ENCODE results near the gene RGPD8. TPM values are rescaled to one million over a fixed set of nuclear protein-coding genes. Genes with fewer than 3 reads are reported as not detected.
"Not testable (repeated sequence)": the region's sequence is repeated elsewhere in the genome, so short reads cannot be mapped to it uniquely, and the experiment has no call there.

Gene RGPD8
- total RNA-seq: 10 to 100 TPM; 30.3 to 53.3 TPM

DNA sequence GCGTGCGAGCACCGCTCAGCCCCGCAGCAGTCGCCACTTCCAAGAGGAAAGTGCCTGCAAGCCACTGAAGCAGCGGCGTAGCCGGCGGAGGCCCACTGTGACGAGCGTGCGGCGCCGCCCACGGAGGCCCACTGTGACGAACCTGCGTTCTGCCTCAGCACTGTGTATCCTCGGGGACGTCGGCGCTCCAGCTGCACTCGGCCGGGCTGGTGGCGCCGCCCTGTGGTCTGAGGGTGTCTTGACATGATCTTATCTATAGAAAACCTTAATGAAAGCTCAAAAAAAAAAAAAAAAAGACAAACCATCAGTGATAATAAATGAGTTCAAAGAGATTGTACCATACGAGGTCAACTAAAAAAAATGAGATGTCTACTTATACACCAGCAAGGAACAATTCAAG lies at the start of gene RGPD8:
RGPD8 (minus strand) TSS at position 166 of the 400 bp plus-strand sequence. CDS start 192 bp downstream, outside the sequence.
- Histone ChIP-seq H3K27ac (peak within 1 kb of the TSS; percentile 78 to 93), H3K4me1 (ENCODE audit: control insufficient read depth in 1 of 2, low read depth in 2 of 2) (peaks cover 5 to 11% of the 10 kb centered on the region in 2 donors), H3K4me3 (peak within 1 kb of the TSS; percentile 88)
- not testable (repeated sequence) for H3K27me3 ChIP-seq (replicated peaks; ENCODE audit: insufficient read depth); H3K36me3 ChIP-seq; H3K9me3 ChIP-seq
- DNase-seq (ENCODE audit: low spot score) (peak; percentile 69), ATAC-seq (ENCODE audit: insufficient number of reproducible peaks, low FRiP score, low read depth) (peak; percentile 90)
- TF ChIP-seq, protein P1, sequence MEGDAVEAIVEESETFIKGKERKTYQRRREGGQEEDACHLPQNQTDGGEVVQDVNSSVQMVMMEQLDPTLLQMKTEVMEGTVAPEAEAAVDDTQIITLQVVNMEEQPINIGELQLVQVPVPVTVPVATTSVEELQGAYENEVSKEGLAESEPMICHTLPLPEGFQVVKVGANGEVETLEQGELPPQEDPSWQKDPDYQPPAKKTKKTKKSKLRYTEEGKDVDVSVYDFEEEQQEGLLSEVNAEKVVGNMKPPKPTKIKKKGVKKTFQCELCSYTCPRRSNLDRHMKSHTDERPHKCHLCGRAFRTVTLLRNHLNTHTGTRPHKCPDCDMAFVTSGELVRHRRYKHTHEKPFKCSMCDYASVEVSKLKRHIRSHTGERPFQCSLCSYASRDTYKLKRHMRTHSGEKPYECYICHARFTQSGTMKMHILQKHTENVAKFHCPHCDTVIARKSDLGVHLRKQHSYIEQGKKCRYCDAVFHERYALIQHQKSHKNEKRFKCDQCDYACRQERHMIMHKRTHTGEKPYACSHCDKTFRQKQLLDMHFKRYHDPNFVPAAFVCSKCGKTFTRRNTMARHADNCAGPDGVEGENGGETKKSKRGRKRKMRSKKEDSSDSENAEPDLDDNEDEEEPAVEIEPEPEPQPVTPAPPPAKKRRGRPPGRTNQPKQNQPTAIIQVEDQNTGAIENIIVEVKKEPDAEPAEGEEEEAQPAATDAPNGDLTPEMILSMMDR (IDR thresholded peaks at IDR 0.05): peak; percentile 53

DNA sequence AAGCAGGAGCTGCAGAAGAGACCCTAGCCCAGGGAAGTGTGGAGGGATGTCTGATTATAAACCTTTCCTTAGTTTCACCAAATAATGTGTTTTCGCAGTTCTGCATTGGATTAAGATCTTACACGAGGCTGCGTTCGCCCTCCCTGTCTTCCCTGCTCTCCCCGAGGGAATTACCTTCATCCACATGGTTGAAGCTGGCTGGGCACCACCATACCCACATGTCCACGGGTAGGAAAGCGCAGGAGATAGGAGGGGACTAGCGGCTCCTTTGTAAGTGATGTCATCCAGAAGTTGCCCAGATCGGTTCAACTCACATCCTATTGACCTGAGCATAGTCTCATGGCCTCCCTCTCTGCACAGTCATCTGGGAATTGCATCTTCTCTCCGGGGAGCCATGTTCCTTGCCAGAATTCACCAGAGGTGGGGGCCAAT lies 49.6 kb upstream of the RGPD8 start:
- TF ChIP-seq, protein P1 (IDR thresholded peaks at IDR 0.05): no peak
- H3K36me3 ChIP-seq: no peaks in the 10 kb centered on the region
- H3K4me1 ChIP-seq (ENCODE audit: control insufficient read depth in 1 of 2, low read depth in 2 of 2): peaks cover 10 to 24% of the 10 kb centered on the region in 2 donors
- no peak for DNase-seq (ENCODE audit: low spot score)
- H3K4me3 ChIP-seq: peak overlapping the region; percentile 76
- no peaks in the 10 kb centered on the region for H3K9me3 ChIP-seq
- H3K27me3 ChIP-seq (replicated peaks; ENCODE audit: insufficient read depth): no peaks in the 10 kb centered on the region
- ATAC-seq (ENCODE audit: insufficient number of reproducible peaks, low FRiP score, low read depth): no peak
- peak overlapping the region; percentile 78 to 81 for H3K27ac ChIP-seq

DNA sequence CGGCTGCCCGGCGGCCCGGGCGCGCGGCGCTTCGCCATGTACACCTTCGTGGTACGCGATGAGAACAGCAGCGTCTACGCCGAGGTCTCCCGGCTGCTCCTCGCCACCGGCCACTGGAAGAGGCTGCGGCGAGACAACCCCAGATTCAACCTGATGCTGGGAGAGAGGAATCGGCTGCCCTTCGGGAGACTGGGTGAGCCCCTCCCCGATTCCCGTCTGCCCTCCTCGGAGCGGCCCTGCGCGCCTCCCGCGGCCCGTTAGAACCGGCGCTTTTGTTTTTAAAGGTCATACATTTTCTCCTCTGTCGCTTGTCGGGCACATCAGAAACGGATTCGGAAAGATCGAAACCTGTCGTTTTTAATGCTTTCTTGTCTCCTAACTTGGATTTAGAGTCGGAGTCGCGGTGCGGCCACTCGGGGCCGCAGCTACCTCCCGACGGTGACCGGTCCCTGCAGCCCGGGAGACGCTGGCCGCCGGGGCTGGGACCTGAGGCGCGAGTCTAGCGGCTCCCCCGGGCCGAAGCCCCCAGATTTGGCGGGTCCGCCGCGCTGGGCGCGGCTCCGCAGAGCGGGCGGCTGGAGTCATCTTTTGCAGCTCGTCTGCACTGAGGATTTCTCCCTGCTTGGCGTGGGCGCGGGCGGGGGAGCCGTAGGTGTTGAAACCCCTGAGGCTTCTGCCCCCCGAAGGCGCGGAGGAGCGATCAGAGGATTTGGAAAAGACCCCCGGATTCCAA lies 49.0 kb upstream of the RGPD8 start:
- H3K27me3 ChIP-seq (replicated peaks; ENCODE audit: insufficient read depth): no peaks in the 10 kb centered on the region
- peak overlapping the region; percentile 78 to 81 for H3K27ac ChIP-seq
- no peak for ATAC-seq (ENCODE audit: insufficient number of reproducible peaks, low FRiP score, low read depth)
- DNase-seq (ENCODE audit: low spot score): no peak
- H3K9me3 ChIP-seq: no peaks in the 10 kb centered on the region
- H3K4me1 ChIP-seq (ENCODE audit: control insufficient read depth in 1 of 2, low read depth in 2 of 2): peaks cover 10 to 24% of the 10 kb centered on the region in 2 donors
- TF ChIP-seq, protein P1 (IDR thresholded peaks at IDR 0.05): no peak
- H3K36me3 ChIP-seq: no peaks in the 10 kb centered on the region
- peak overlapping the region; percentile 76 for H3K4me3 ChIP-seq

DNA sequence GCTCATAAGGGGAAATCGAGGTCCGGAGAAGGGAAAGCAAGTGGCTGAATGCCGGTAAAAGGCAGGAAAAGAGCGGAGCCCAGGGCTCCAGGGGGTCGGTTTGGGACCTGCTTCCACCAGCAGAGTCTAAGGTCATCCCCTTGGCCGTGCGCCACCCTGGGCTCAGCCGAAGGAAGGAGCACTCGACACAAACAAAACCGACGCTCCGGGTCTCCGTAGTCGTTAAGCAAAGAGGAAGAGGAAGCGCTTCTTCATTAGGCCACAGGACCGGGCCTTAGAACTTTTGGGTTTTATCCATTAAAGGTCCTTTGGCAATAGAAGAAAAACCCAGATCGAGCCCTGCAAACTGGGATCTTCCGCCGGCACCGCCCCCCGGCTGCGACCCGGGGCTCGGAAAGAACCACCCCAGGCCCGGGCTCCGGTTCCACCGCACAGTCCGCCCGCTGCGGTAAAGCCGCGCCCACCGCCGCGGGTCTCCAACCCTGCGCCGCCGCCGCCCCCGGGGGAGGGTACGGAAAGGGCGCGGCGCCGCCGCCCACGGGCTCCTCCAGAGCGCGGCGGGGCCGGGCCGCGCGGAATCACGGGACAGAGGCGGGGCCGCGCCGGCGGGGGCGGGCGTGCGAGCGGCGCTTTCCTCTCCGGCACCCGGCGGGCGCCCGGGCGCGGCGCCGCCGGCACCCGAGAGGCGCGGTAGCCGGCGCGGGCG lies 48.2 kb upstream of the RGPD8 start, which contains the start of gene TTL:
TTL (plus strand) TSS at position 629 of the 706 bp plus-strand sequence. CDS start 189 bp downstream, outside the sequence.
- Histone ChIP-seq H3K9me3 (no peaks in the 10 kb centered on the region), H3K36me3 (no peaks in the 10 kb centered on the region), H3K27ac (peak within 1 kb of the TSS; percentile 78 to 81), H3K4me1 (ENCODE audit: control insufficient read depth in 1 of 2, low read depth in 2 of 2) (peaks cover 10 to 24% of the 10 kb centered on the region in 2 donors), H3K27me3 (replicated peaks; ENCODE audit: insufficient read depth) (no peaks in the 10 kb centered on the region), H3K4me3 (peak within 1 kb of the TSS; percentile 78)
- TF ChIP-seq, protein P1 (IDR thresholded peaks at IDR 0.05): no peak
- ATAC-seq (ENCODE audit: insufficient number of reproducible peaks, low FRiP score, low read depth): peak; percentile 57
- DNase-seq (ENCODE audit: low spot score): no peak

DNA sequence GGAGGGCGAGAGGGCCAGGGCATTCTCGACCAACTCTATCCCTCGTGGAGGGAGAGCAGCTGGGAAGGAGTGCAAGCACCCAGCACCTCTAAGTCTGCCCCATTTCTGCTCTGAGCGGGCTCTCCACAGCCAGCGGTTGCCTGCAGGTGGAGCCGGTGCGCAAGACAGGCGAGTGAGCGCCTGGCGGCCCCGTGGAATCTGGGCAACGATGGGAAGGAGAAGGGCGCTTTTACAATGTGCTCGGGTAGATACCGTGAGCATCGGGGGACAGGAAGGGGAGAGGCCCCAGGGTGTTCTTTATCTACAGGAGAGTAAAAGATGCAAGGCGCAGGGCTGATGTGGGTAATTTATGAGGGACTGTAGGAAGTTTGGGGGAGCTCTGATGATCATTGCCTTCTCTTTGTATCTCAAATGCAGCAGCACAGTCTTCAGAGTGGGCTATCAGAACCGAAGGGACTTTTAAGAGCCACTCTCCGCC lies 47.6 kb upstream of the RGPD8 start:
- peaks cover 10 to 24% of the 10 kb centered on the region in 2 donors for H3K4me1 ChIP-seq (ENCODE audit: control insufficient read depth in 1 of 2, low read depth in 2 of 2)
- TF ChIP-seq, protein P1 (IDR thresholded peaks at IDR 0.05): peak; percentile 67
- H3K36me3 ChIP-seq: no peaks in the 10 kb centered on the region
- peak overlapping the region; percentile 78 for H3K4me3 ChIP-seq
- H3K27me3 ChIP-seq (replicated peaks; ENCODE audit: insufficient read depth): no peaks in the 10 kb centered on the region
- DNase-seq (ENCODE audit: low spot score) (peak; percentile 33), ATAC-seq (ENCODE audit: insufficient number of reproducible peaks, low FRiP score, low read depth) (peak; percentile 22)
- no peaks in the 10 kb centered on the region for H3K9me3 ChIP-seq
- peak overlapping the region; percentile 57 to 68 for H3K27ac ChIP-seq

Data from thoracic aorta (tissue), 2 donors.